GM18520 (cell line): ENCODE measurements around the gene CST3.
"Not testable (repeated sequence)": the region's sequence is repeated elsewhere in the genome, so short reads cannot be mapped to it uniquely, and the experiment has no call there.

Source experiments
- ATAC-seq: cut with Tn5 transposase; IDR thresholded peaks from one replicate; pipeline ENCODE4 v1.9.1; 2021; ENCODE audit not compliant: unreplicated experiment

CST3 gene

GRCh38 chr20:23629017-23629541 lies 8.7 kb downstream of the CST3 start:
- no peak for ATAC-seq

GRCh38 chr20:23628402-23629016 lies 9.2 kb downstream of the CST3 start:
- ATAC-seq, result no peak

- no peak for ATAC-seq
Measured at GRCh38 chr20:23627501-23627900, 10.3 kb downstream of the CST3 start.

GRCh38 chr20:23626040-23626620 lies 11.6 kb downstream of the CST3 start:
- no peak for ATAC-seq

- ATAC-seq, result peak; percentile 72
Measured at GRCh38 chr20:23625236-23625964, 12.4 kb downstream of the CST3 start.

GRCh38 chr20:23624324-23624691 lies 13.4 kb downstream of the CST3 start:
- no peak for ATAC-seq

GRCh38 chr20:23623666-23624323 lies 14.0 kb downstream of the CST3 start:
- no peak for ATAC-seq

GRCh38 chr20:23622839-23623343 lies 14.9 kb downstream of the CST3 start:
- ATAC-seq, result no peak

- ATAC-seq, result not testable (repeated sequence)
Measured at GRCh38 chr20:23622401-23622800, 15.4 kb downstream of the CST3 start.

GRCh38 chr20:23620670-23621386 lies 16.9 kb downstream of the CST3 start:
- not testable (repeated sequence) for ATAC-seq

GRCh38 chr20:23614163-23614562 lies 23.6 kb downstream of the CST3 start:
- ATAC-seq, result no peak

GRCh38 chr20:23613676-23614075 lies 24.1 kb downstream of the CST3 start:
- ATAC-seq, result no peak

GRCh38 chr20:23612396-23612795 lies 25.4 kb downstream of the CST3 start:
- no peak for ATAC-seq

GRCh38 chr20:23609486-23610109 lies 28.2 kb downstream of the CST3 start:
- ATAC-seq, result no peak

- no peak for ATAC-seq
Measured at GRCh38 chr20:23608251-23608846, 29.4 kb downstream of the CST3 start.

GRCh38 chr20:23607497-23608245 lies 30.1 kb downstream of the CST3 start:
- no peak for ATAC-seq

- ATAC-seq, result peak; percentile 68
Measured at GRCh38 chr20:23606652-23607049, 31.1 kb downstream of the CST3 start.

GRCh38 chr20:23605867-23606651 lies 31.7 kb downstream of the CST3 start, which contains the start of gene CST9:
CST9 (minus strand) TSS chr20:23605917; CDS start chr20:23605864, 53 bp downstream.
- no peak for ATAC-seq
